NOMO-1 treated with dmso at 0.1 percent for 144 hours (cell line): Measurements from ENCODE around the gene SKIDA1.

ENCODE experiments used
- DNase-seq: peaks from one replicate; lab custom pipeline; 2025; ENCODE audit not compliant: unreplicated experiment; lab: John Stamatoyannopoulos, UW

Gene SKIDA1

DNA sequence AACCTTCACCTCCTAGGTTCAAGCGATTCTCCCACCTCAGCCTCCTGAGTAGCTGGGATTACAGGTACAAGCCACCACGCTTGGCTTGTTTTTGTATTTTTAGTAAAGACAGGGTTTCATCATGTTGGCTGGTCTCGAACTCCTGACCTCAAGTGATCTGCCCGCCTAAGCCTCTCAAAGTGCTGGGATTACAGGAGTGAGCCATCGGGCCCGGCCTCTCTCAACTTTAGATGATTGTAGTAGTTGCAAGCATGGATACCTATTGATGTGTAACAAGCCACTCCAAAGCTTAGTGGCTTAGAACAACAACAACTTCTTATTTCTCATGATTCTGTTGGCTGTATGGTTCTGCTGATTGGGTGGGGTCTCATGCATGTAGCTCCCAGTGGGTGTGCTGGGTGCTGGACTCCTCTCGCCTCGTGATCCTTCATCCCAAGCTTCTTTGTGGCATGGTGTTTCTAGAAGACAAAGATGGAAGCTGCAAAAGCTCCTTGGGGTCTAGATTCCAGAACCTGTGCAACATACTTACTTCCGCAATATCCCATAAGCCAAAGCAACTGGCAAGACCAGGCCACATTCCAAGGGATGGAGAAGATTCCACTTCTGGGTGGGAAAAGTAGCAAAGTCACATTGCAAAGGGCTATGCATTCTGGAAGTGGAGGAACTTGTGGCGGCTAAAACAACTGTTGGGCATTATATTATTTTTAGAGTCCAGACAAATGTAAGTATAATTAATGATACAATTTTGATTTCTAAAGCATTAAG is 37.9 kb downstream of the SKIDA1 start:
- no peak for DNase-seq

DNA sequence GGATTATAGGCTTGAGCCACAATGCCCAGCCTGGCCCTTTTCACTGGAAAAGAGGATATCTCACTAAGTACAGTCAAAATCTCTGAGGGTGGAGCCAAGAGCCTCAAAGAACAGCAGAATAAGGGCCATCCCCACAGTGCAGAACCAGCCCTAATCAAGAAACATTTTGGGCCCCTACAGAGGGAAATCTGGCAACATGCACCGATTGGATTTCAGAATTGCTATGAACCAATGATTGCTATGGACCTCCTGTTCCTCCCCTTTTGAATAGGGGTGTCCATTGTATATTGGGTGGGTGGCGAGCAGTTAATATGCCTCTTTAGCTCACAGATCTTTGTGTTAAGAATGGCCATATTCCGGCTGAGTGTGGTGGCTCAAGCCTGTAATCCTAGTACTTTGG is 42.7 kb downstream of the SKIDA1 start:
- DNase-seq, result no peak

- DNase-seq, result no peak
Measured at GRCh38 chr10:21481407-21481806, 44.1 kb downstream of the SKIDA1 start.

DNA sequence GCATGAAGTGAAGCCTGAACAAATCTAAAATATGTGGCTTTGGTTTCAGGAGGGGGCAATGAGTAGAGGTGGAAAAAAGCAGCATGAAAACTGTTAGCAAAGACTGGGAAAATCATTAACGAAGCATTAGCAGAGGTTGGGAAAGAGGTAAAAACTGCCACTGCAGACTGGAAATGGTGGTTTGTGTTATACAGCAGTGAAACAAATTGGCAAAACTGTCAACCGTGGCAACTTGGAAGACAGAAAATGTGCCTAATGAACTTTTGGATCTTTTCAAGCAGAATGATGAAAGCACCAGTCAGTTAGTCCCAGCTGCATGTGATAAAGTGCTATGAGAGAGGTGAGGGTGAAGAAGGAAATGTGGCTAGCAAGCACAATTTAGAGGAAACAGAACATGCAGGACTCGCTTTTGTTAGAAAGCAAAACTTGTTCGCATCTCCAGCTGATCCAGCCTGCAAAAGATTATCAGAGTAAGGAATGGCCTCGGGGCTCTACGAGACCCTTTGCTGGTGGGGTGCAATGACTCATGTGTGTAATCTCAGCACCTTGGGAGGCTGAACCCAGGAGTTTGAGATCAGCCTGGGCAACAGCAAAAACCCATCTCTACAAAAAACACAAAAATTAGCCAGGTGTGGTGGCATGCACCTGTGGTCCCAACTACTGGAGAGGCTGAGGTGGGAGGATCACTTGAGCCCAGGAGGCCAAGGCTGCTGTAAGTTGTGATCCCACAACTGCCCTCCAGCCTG is 45.7 kb downstream of the SKIDA1 start:
- DNase-seq, result no peak

DNA sequence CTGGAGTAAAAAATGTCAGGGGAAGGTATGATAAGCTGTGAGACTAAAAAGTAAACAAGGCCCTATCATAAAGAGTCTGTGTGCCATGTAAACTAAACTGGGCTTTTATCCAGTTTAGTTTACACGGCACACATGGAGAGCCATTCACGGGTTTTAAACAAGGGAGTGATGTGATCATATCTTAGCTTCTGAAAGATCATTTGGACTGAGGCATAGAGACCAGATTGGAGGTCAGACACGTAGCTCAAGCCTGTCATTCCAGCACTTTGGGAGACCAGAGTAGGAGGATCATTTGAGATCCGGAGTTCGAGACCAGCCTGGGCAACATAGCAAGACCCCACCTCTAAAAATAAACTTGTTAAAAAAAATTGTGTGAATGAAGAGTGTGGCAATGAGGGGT is 50.1 kb downstream of the SKIDA1 start:
- no peak for DNase-seq

DNA sequence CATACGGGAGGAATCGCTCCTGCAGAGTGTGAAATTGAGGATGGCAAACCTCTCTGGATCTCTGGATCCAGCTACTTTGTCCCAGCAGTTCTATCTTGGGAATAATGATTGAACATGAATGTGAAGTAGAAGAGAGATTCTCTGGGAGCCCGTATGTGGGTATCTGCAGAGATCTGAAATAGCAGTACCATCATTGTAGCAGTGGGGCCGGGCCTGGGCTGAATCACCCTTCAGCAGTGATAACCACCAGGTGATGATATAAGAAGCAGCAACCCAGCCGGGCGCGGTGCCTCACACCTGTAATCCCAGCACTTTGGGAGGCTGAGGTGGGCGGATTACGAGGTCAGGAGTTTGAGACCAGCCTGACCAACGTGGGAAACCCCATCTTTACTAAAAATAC is 51.9 kb downstream of the SKIDA1 start:
- DNase-seq, result no peak

GRCh38 chr10:21473135-21473534 is 52.3 kb downstream of the SKIDA1 start:
- DNase-seq, result no peak

DNA sequence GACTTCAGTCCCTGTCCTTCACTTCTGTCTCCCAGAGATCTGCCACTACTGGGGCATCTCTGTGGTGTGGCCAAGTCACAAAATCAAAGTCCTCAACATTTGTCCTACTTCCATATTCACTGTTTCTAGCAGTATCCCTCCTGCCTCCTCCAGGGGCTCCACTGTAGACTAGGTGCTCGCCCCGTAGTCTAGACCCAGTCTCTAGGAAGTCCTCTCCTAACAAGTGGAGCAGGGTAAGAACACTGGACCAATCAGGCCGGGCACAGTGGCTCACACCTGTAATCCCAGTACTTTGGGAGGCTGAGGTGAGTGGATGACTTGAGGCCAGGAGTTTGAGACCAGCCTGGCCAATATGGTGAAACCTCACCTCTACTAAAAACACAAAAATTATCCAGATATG is 57.4 kb downstream of the SKIDA1 start:
- no peak for DNase-seq

DNA sequence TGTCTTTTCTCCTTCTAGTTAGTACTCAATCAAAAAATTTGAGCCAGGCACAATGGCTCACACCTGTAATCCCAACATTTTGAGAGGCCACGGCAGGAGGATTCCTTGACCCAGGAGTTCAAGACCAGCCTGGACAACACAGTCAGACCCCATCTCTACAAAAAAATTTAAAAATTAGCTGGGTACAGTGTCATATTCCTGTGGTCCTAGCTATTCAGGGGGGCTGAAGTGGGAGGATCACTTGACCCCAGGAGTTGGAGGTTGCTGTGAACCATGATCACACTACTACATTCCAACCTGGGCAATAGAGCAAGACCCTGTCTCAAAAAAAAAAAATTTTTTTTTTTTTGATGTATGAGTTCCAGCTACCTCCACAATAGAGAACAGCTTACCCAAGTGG is 57.8 kb downstream of the SKIDA1 start:
- DNase-seq, result no peak

DNA sequence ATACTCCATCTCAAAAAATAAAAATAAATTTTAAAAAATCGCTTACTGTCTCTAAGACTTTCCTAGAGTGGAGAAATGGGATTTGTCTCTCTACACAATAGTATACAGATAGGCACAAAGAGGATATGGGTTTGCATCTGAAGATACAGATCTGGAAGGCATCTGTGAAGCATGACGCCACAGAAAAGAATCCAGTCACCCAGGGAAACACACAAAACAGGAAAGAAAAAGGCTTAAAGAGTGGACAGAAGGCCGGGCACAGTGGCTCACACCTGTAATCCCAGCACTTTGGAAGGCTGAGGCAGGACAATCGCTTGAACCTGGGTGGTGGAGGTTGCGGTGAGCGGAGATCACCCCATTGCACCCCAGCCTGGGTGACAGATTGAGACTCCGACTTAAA is 61.3 kb downstream of the SKIDA1 start:
- DNase-seq, result no peak
